A549 treated with AZD2906 at 1 μM for 4 hours (cell line): ENCODE data around the gene ARHGAP18. TPM values are rescaled to one million over a fixed set of nuclear protein-coding genes. Genes with fewer than 3 reads are reported as not detected.

Experiments
- total RNA-seq: library from RNA; stranded (reverse); fragments of 200-300 nt; extraction: Qiagen RNA extraction; gene quantifications from 5 replicates; pipeline ENCODE4 v1.2.3, GENCODE V29; 2022

The ARHGAP18 gene
- 4.3 to 6.6 TPM (median 4.9 TPM) in 5 replicates for total RNA-seq

GRCh38 chr6:129709769-129710449 lies at the start of gene ARHGAP18:
ARHGAP18 (minus strand) TSS chr6:129710177; CDS start chr6:129710136, 41 bp downstream.

Other genes starting within 250 kb of the ARHGAP18 start
- not detected in 5 replicates for gene TMEM244, start 151.1 kb upstream of the ARHGAP18 start, total RNA-seq